ENCODE measurements around the gene TYMP.

The TYMP gene

GRCh38 chr22:50532824-50533796, 3.3 kb upstream of the TYMP start:
- peaks cover 18% of the 10 kb centered on the region for H3F3A ChIP-seq (ENCODE audit: insufficient read depth)
- H3K4me3 ChIP-seq (ENCODE audit: insufficient read depth, low read length, poor library complexity, severe bottlenecking), result no peak overlapping the region

GRCh38 chr22:50531962-50532674, 2.3 kb upstream of the TYMP start:
- Histone ChIP-seq H4K20me1 (ENCODE audit: low read depth, low read length) (no peaks in the 10 kb centered on the region), H3K27ac (ENCODE audit: low read depth, low read length) (no peak overlapping the region), H3F3A (ENCODE audit: insufficient read depth) (peaks cover 25% of the 10 kb centered on the region), H3K9ac (ENCODE audit: low read length) (peak overlapping the region; percentile 62), H3K4me3 (ENCODE audit: insufficient read depth, low read length, poor library complexity, severe bottlenecking) (peak overlapping the region; percentile 51), H2AFZ (ENCODE audit: low read depth, low read length, severe bottlenecking) (no peak overlapping the region), H3K36me3 (ENCODE audit: low read length) (no peaks in the 10 kb centered on the region), H3K9me3 (ENCODE audit: insufficient read depth, low read length) (no peaks in the 10 kb centered on the region), H3K79me2 (ENCODE audit: insufficient read depth, low read length) (no peaks in the 10 kb centered on the region), H3K4me2 (ENCODE audit: low read depth, low read length, poor library complexity, severe bottlenecking) (peak overlapping the region; percentile 61), H3K9me2 (replicated peaks; ENCODE audit: insufficient read depth, low read length) (no peaks in the 10 kb centered on the region), H3K27me3 (ENCODE audit: low read length) (no peaks in the 10 kb centered on the region)
- TF ChIP-seq CTCF (IDR thresholded peaks at IDR 0.05; ENCODE audit: insufficient read depth, low read length, poor library complexity, severe bottlenecking) (no peak), EZH2phosphoT487 (conservative IDR thresholded peaks at IDR 0.05; ENCODE audit: low read length) (no peak)

More at GRCh38 chr22:50532824-50533796, 3.3 kb upstream of the TYMP start:
- Histone ChIP-seq H3K9me3 (ENCODE audit: insufficient read depth, low read length) (no peaks in the 10 kb centered on the region), H3K36me3 (ENCODE audit: low read length) (no peaks in the 10 kb centered on the region), H3K4me2 (ENCODE audit: low read depth, low read length, poor library complexity, severe bottlenecking) (no peak overlapping the region), H3K9ac (ENCODE audit: low read length) (no peak overlapping the region), H4K20me1 (ENCODE audit: low read depth, low read length) (no peaks in the 10 kb centered on the region), H3K27ac (ENCODE audit: low read depth, low read length) (no peak overlapping the region), H3K79me2 (ENCODE audit: insufficient read depth, low read length) (no peaks in the 10 kb centered on the region), H3K27me3 (ENCODE audit: low read length) (no peaks in the 10 kb centered on the region), H2AFZ (ENCODE audit: low read depth, low read length, severe bottlenecking) (no peak overlapping the region), H3K9me2 (replicated peaks; ENCODE audit: insufficient read depth, low read length) (no peaks in the 10 kb centered on the region)
- no peak for TF ChIP-seq CTCF (IDR thresholded peaks at IDR 0.05; ENCODE audit: insufficient read depth, low read length, poor library complexity, severe bottlenecking)
- no peak for TF ChIP-seq EZH2phosphoT487 (conservative IDR thresholded peaks at IDR 0.05; ENCODE audit: low read length)

- no peak overlapping the region; the same call in 1 of the 2 replicates for H3K27ac ChIP-seq (ENCODE audit: low read depth, low read length)
- peak overlapping the region; percentile 7 for H2AFZ ChIP-seq (ENCODE audit: low read depth, low read length, severe bottlenecking)
- no peaks in the 10 kb centered on the region for H4K20me1 ChIP-seq (ENCODE audit: low read depth, low read length)
- peaks cover 25% of the 10 kb centered on the region for H3F3A ChIP-seq (ENCODE audit: insufficient read depth)
- peak overlapping the region; percentile 62 for H3K9ac ChIP-seq (ENCODE audit: low read length)
- H3K4me2 ChIP-seq (ENCODE audit: low read depth, low read length, poor library complexity, severe bottlenecking), result peak overlapping the region; percentile 61
- H3K4me3 ChIP-seq (ENCODE audit: insufficient read depth, low read length, poor library complexity, severe bottlenecking), result peak overlapping the region; percentile 51
- TF ChIP-seq CTCF (IDR thresholded peaks at IDR 0.05; ENCODE audit: insufficient read depth, low read length, poor library complexity, severe bottlenecking) (no peak), EZH2phosphoT487 (conservative IDR thresholded peaks at IDR 0.05; ENCODE audit: low read length) (0 out of 2 replicates have a peak, but pooled peaks have one; percentile 82)
- no peaks in the 10 kb centered on the region for H3K9me2 ChIP-seq (replicated peaks; ENCODE audit: insufficient read depth, low read length)
- no peaks in the 10 kb centered on the region for H3K27me3 ChIP-seq (ENCODE audit: low read length)
- no peaks in the 10 kb centered on the region for H3K36me3 ChIP-seq (ENCODE audit: low read length)
- no peaks in the 10 kb centered on the region for H3K79me2 ChIP-seq (ENCODE audit: insufficient read depth, low read length)
- no peaks in the 10 kb centered on the region for H3K9me3 ChIP-seq (ENCODE audit: insufficient read depth, low read length)
Measured at GRCh38 chr22:50531546-50531961, 1.7 kb upstream of the TYMP start.
